AG10803 (cell line): ENCODE data around the gene DHH.
A peak's percentile ranks its signal among the peaks of the same experiment; 100 is the strongest.

Experiments
- DNase-seq: peaks from one replicate; pipeline ENCODE4 v3.0.0; 2010; ENCODE audit warnings: low read depth
- H3K4me3 ChIP-seq: 2 replicates; pipeline ENCODE4 v1.5.1; 2011; ENCODE audit warnings: mild to moderate bottlenecking, low read length, control low read depth
- TF ChIP-seq, protein P1 (sequence below): conservative IDR thresholded peaks from 2 replicates; pipeline ENCODE4 v1.5.1; 2011; ENCODE audit warnings: mild to moderate bottlenecking, low read length, control low read depth, inconsistent platforms

The DHH gene

DNA sequence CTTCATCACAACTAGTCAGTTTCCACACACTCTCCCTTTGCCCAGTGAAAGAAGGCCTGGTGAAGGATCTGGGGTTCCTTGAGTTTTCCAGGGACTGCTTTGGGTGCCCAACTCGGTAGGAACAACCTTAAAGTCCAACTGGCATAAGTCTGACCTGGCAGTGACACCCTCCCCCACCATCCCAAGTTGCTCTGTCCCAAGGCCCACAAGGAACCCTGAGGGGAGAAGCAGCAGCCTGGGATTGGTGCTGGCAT lies 35.6 kb downstream of the DHH start:
- no peak for DNase-seq
- peak overlapping the region; percentile 90 for H3K4me3 ChIP-seq

GRCh38 chr12:49058366-49059044 lies 36.1 kb downstream of the DHH start:
- TF ChIP-seq, protein P1, sequence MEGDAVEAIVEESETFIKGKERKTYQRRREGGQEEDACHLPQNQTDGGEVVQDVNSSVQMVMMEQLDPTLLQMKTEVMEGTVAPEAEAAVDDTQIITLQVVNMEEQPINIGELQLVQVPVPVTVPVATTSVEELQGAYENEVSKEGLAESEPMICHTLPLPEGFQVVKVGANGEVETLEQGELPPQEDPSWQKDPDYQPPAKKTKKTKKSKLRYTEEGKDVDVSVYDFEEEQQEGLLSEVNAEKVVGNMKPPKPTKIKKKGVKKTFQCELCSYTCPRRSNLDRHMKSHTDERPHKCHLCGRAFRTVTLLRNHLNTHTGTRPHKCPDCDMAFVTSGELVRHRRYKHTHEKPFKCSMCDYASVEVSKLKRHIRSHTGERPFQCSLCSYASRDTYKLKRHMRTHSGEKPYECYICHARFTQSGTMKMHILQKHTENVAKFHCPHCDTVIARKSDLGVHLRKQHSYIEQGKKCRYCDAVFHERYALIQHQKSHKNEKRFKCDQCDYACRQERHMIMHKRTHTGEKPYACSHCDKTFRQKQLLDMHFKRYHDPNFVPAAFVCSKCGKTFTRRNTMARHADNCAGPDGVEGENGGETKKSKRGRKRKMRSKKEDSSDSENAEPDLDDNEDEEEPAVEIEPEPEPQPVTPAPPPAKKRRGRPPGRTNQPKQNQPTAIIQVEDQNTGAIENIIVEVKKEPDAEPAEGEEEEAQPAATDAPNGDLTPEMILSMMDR, result no peak
- DNase-seq, result no peak
- H3K4me3 ChIP-seq, result peak overlapping the region; percentile 90

More for the DNA sequence above, 35.6 kb downstream of the DHH start:
- TF ChIP-seq, protein P1, result no peak

DNA sequence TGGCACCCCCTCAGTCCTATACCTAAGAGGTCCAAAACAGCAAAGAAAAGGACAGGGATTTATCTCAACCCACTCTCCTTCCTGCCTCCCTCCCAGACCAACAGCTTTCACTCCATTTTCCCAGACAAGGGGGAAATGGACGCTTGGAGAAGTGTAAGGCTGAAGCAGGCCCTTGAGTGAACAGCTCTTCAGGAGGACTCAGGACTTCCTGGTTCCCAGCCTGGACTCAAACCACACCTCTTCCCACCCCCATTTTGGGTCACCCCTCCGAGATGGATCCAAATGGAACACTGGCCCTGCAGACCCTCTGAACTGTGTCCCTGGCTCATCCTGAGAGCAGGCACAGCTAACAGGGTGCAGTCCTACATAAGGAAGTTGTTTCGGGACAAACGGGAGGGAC lies 36.7 kb downstream of the DHH start:
- no peak for DNase-seq
- H3K4me3 ChIP-seq, result peak overlapping the region; percentile 90
- TF ChIP-seq, protein P1, result no peak

- peak overlapping the region; percentile 90 for H3K4me3 ChIP-seq
- TF ChIP-seq, protein P1, result no peak
- peak; percentile 82 for DNase-seq
These were observed 38.4 kb downstream of the DHH start for GRCh38 chr12:49055978-49056754.

- TF ChIP-seq, protein P1, result no peak
- no peak overlapping the region for H3K4me3 ChIP-seq
- DNase-seq, result no peak
These were observed 39.5 kb downstream of the DHH start for GRCh38 chr12:49055092-49055491.

DNA sequence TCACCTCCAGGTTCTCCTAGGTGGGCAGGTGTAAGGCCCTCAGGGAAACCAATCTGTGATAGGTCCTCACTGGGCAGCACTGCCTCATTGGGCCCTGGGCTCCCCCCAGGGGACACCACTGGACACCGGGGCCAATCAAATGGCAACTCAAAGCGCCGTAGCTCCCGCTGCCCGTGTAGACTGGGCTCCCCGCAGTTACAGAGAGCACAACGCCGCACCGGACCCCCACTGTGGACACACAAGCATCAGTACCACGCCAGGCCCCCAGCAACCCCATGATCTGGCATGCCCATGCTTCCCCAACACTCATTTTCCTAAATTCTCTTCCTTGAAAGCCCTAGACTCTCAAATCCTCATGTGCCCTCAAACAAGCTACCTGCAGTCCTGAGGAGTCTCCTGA lies 40.1 kb downstream of the DHH start:
- no peak for DNase-seq
- no peak overlapping the region for H3K4me3 ChIP-seq
- TF ChIP-seq, protein P1, result no peak

DNA sequence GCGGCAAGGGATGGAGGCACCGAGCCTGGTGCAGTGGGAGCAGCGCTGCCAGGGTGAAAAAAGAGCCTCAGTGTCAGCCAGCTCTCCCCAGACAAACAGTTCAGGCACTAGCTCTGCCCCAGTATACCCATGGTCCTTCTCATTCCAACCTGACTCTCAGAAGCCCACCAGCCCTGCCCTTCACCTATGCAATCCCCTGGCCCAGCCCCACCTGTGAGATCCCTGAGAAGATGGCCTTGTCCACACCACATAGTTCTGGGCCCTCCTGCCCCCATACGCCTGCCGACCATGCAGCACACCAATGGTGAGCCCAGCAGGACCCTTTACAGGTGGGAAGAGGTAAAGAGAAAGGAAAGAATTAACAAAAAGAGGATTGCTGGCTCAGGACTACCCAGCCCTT lies 40.5 kb downstream of the DHH start:
- DNase-seq, result no peak
- TF ChIP-seq, protein P1, result no peak
- H3K4me3 ChIP-seq, result no peak overlapping the region
